ENCODE results near the gene APOL3.
"Not testable (repeated sequence)": the region's sequence is repeated elsewhere in the genome, so short reads cannot be mapped to it uniquely, and the experiment has no call there.

APOL3 gene

DNA sequence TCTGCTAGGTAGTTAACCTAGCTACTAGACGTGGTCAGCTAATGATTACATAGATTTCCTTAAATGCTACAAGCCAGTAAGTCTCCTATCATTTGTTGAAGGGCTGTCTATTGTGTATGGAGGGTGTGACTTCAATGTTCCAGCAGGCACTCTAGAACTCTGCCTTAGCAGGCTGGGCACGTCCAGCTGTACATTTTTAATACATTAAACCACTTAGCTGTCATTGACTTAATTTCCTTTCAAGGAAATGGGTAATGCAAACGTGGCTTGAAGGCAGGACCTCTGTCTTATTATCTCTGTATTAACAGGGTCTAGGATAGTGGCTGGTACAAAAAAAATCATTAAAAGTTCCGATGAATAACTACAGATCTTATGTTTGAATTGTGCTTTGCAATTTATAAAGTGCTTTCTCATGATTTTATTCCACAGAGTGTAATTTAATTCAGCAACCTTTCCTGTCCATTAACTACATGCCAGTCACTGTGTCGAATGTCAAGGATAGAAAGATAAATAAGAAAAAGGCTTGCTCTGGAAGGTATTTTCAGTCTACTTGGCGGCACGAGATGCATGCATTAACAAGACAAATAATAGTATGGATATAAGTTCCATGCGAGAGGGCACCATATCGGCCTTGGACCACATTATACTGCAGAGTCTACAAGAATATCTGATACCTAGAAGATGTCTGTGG lies 60.3 kb downstream of the APOL3 start:
- TF ChIP-seq, protein P1, sequence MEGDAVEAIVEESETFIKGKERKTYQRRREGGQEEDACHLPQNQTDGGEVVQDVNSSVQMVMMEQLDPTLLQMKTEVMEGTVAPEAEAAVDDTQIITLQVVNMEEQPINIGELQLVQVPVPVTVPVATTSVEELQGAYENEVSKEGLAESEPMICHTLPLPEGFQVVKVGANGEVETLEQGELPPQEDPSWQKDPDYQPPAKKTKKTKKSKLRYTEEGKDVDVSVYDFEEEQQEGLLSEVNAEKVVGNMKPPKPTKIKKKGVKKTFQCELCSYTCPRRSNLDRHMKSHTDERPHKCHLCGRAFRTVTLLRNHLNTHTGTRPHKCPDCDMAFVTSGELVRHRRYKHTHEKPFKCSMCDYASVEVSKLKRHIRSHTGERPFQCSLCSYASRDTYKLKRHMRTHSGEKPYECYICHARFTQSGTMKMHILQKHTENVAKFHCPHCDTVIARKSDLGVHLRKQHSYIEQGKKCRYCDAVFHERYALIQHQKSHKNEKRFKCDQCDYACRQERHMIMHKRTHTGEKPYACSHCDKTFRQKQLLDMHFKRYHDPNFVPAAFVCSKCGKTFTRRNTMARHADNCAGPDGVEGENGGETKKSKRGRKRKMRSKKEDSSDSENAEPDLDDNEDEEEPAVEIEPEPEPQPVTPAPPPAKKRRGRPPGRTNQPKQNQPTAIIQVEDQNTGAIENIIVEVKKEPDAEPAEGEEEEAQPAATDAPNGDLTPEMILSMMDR (conservative IDR thresholded peaks at IDR 0.05; ENCODE audit: low read depth, low read length): no peak
- no peak overlapping the region for H3K4me3 ChIP-seq (ENCODE audit: low read length)
- DNase-seq (ENCODE audit: low read depth): no peak

DNA sequence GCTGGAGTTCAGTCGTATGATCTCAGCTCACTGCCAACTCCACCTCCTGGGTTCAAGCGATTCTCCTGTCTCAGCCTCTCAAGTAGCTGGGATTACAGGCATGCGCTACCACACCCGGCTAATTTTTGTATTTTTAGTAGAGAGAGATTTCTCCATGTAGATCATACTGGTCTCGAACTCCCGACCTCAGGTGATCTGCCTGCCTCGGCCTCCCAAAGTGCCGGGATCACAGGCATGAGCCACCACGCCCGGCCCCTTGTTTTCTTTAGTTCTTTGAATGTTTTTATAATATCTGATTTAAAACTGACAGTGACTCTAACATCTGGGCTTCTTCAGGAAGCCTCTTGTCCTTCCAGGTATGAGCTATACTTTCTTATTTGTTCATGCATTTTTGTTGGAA lies 61.0 kb downstream of the APOL3 start:
- not testable (repeated sequence) for DNase-seq (ENCODE audit: low read depth); H3K4me3 ChIP-seq (ENCODE audit: low read length)

DNA sequence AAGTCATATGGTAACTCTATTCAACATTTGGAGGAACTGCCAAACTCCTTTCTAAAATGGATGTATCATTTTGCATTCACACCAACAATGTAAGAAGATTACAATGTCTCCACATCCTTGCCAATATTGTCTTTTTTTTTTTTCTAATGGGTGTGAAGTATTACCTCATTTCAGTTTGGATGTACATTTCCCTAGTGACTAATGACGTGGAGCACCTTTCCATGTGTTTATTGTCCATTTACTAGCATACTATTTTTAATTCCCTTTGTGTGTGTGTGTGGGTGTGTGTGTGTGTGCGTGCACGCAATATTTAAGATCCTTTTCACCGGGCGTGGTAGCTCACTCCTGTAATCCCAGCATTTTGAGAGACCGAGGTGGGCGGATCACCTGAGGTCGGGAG lies 62.7 kb downstream of the APOL3 start:
- DNase-seq (ENCODE audit: low read depth): no peak
- TF ChIP-seq, protein P1 (conservative IDR thresholded peaks at IDR 0.05; ENCODE audit: low read depth, low read length): no peak
- no peak overlapping the region for H3K4me3 ChIP-seq (ENCODE audit: low read length)

DNA sequence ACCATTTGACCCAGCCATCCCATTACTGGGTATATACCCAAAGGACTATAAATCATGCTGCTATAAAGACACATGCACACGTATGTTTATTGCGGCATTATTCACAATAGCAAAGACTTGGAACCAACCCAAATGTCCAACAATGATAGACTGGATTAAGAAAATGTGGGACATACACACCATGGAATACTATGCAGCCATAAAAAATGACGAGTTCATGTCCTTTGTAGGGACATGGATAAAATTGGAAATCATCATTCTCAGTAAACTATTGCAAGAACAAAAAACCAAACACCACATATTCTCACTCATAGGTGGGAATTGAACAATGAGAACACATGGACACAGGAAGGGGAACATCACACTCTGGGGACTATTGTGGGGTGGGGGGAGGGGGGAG lies 69.8 kb downstream of the APOL3 start:
- not testable (repeated sequence) for DNase-seq (ENCODE audit: low read depth)

More for the DNA sequence above, 69.8 kb downstream of the APOL3 start:
- not testable (repeated sequence) for H3K4me3 ChIP-seq (ENCODE audit: low read length)

All from retinal pigment epithelial cell (primary cell).